ENCODE measurements around the gene MET. TPM values are rescaled to one million over a fixed set of nuclear protein-coding genes. Genes with fewer than 3 reads are reported as not detected.
"Not testable (repeated sequence)": the region's sequence is repeated elsewhere in the genome, so short reads cannot be mapped to it uniquely, and the experiment has no call there.

Gene MET
- total and polyA plus RNA-seq, 10 of the 15 experiments (the other 5 are each of a cell fraction or from before 2014, with no cell fraction given) = 0.01 to 0.21 TPM; not detected in 8

- no TSS peak for BruUV-seq (replicated peaks)
- no peaks in the 10 kb centered on the region for H3K4me1 ChIP-seq (ENCODE audit: control insufficient read depth, insufficient read depth, low read length)
- no peaks in the 10 kb centered on the region for H3K9me3 ChIP-seq (replicated peaks; ENCODE audit: control insufficient read depth, insufficient read depth, low read length)
- no peak overlapping the region for H3K27ac ChIP-seq (ENCODE audit: control insufficient read depth, insufficient read depth)
- intact Hi-C loops (cut with micrococcal nuclease; ENCODE audit: unreplicated experiment) = no loop called here
- SMC1A ChIA-PET (ENCODE audit: uncharacterized antibody, unreplicated experiment) = no interaction called here
- no peak overlapping the region for H3K9ac ChIP-seq (ENCODE audit: control insufficient read depth, insufficient read depth, low read length)
- FAIRE-seq (peak; percentile 85), DNase-seq (ENCODE audit: low read depth, low spot score) (no peak), ATAC-seq (no peak)
- H2AFZ ChIP-seq (ENCODE audit: control insufficient read depth, low read depth, low read length) = no peak overlapping the region
- H3K27me3 ChIP-seq (replicated peaks in 1 of 2; ENCODE audit: control insufficient read depth in 2 of 2, insufficient read depth in 2 of 2, low read length in 1 of 2) = no peaks in the 10 kb centered on the region; a peak in 1 of 4 replicates
- RAD21 ChIA-PET (ENCODE audit: unreplicated experiment) = no interaction called here
- no peak for TF ChIP-seq SMC3 (IDR thresholded peaks at IDR 0.05; ENCODE audit: borderline replicate concordance, low read length)
- no peak for TF ChIP-seq CHD2 (IDR thresholded peaks at IDR 0.05; ENCODE audit: borderline replicate concordance, low read depth, low read length)
- no peak for TF ChIP-seq PKNOX1 (IDR thresholded peaks at IDR 0.05)
- no peak for TF ChIP-seq CBX3 (IDR thresholded peaks at IDR 0.05; ENCODE audit: borderline replicate concordance, low read depth)
- TF ChIP-seq SRF (IDR thresholded peaks at IDR 0.05; ENCODE audit: low read depth in 2 of 2, low read length in 2 of 2) = no peak
- no peak for TF ChIP-seq JUND (IDR thresholded peaks at IDR 0.05; ENCODE audit: low read depth, low read length)
- TF ChIP-seq BRCA1 (IDR thresholded peaks at IDR 0.05; ENCODE audit: low read depth, low read length) = no peak
- H3K36me3 ChIP-seq (ENCODE audit: control insufficient read depth in 2 of 2, insufficient read depth in 2 of 2, low read length in 1 of 2) = no peaks in the 10 kb centered on the region
- CTCF ChIA-PET = interaction anchor here (0.6 kb wide), 1 partner anchor 18 kb away, joined by 3 read pairs; no protein-coding TSS in a partner anchor
- no peak overlapping the region for H3K4me3 ChIP-seq
- no peaks in the 10 kb centered on the region for H3K79me2 ChIP-seq (ENCODE audit: control insufficient read depth, insufficient read depth, low read length)
- POLR2A ChIA-PET = no interaction called here
- 82% methylated on average over 2 of the region's 2 CpGs for WGBS (ENCODE audit: insufficient coverage, insufficient replicate concordance, low lambda C conversion rate, missing lambda C conversion rate)
- H3K4me2 ChIP-seq (ENCODE audit: control insufficient read depth, insufficient read depth) = no peak overlapping the region
- no peaks in the 10 kb centered on the region for H4K20me1 ChIP-seq (ENCODE audit: control insufficient read depth, insufficient read depth)
- in situ Hi-C loops (cut with MboI) = no loop called here
These were observed 30.3 kb upstream of the MET start for GRCh38 chr7:116641551-116642153.

- H2AFZ ChIP-seq (ENCODE audit: control insufficient read depth, low read depth, low read length); H3K4me2 ChIP-seq (ENCODE audit: control insufficient read depth, insufficient read depth); H3K36me3 ChIP-seq (ENCODE audit: control insufficient read depth in 2 of 2, insufficient read depth in 2 of 2, low read length in 1 of 2); RAD21 ChIA-PET (ENCODE audit: unreplicated experiment); H3K9me3 ChIP-seq (replicated peaks; ENCODE audit: control insufficient read depth, insufficient read depth, low read length); H3K9ac ChIP-seq (ENCODE audit: control insufficient read depth, insufficient read depth, low read length); ATAC-seq; intact Hi-C loops (cut with micrococcal nuclease; ENCODE audit: unreplicated experiment); DNase-seq (ENCODE audit: low read depth, low spot score); H3K79me2 ChIP-seq (ENCODE audit: control insufficient read depth, insufficient read depth, low read length); FAIRE-seq; BruUV-seq (replicated peaks); CTCF ChIA-PET; H3K27me3 ChIP-seq (replicated peaks in 1 of 2; ENCODE audit: control insufficient read depth in 2 of 2, insufficient read depth in 2 of 2, low read length in 1 of 2); H3K27ac ChIP-seq (ENCODE audit: control insufficient read depth, insufficient read depth); POLR2A ChIA-PET; H4K20me1 ChIP-seq (ENCODE audit: control insufficient read depth, insufficient read depth); H3K4me3 ChIP-seq; in situ Hi-C loops (cut with MboI); H3K4me1 ChIP-seq (ENCODE audit: control insufficient read depth, insufficient read depth, low read length): not testable (repeated sequence)
- SMC1A ChIA-PET (ENCODE audit: uncharacterized antibody, unreplicated experiment) = interaction anchor here (1.1 kb wide), 1 partner anchor 38 kb away, joined by 3 read pairs; no protein-coding TSS in a partner anchor
- 11% methylated on average over 3 of the region's 4 CpGs for WGBS (ENCODE audit: insufficient coverage, insufficient replicate concordance, low lambda C conversion rate, missing lambda C conversion rate)
These were observed 28.8 kb upstream of the MET start for GRCh38 chr7:116643148-116643547.
